ENCODE data around the gene ZNF691. TPM values are rescaled to one million over a fixed set of nuclear protein-coding genes. Genes with fewer than 3 reads are reported as not detected.
"Not testable (repeated sequence)": the region's sequence is repeated elsewhere in the genome, so short reads cannot be mapped to it uniquely, and the experiment has no call there.

The ZNF691 gene
- total RNA-seq, 1 donor from 2014 or later: 5.3 TPM

DNA sequence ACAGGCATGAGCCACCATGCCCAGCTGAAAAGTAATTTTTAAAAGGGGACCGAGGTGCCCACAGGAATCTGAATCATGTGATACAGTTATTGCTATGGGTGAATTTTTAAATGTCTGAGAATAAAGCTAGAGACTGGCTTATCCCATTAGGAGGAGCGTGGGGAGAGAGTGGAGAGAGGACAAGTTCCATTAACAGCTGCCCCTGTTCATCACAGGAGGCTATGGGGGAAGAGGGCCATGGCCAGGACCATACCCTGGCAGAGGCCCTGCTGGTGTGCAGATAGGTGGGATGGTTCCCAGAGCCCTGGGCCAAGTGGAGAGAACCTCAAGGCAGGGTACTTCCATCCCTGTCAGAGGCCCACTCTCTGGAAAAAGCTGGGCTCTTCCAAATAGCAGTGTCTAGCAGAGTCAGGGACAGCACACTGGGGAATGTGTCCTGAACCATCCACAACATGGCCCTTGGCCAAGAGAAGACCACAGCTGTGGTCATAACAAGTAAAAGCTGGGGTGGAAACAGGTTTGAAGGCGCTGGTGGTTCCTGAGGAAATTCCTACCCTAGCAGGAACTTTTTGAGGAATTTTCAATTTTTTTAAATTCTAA, 13.7 kb upstream of the ZNF691 start:
- DNase-seq (ENCODE audit: low read depth in 2 of 2): no peak

GRCh38 chr1:42833981-42834380, 12.4 kb upstream of the ZNF691 start:
- DNase-seq (ENCODE audit: low read depth in 2 of 2): no peak

DNA sequence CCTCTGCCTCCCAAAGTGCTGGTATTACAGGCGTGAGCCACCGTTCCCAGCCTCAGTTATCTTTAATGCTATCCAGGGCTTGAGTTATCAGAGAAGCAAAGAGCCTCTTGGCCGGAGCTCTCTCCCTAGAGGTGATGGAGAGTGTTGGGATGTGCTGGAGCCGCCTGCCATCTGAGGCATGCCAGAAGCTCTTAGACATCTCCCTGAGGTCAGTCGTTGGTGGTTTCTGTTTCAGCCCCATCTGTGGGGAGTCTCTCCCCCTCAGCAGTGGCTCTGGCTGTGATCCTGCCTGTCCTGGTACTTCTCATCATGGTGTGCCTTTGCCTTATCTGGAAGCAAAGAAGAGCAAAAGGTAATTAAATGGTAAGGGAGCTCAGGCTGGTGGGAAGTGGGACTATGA, 11.6 kb upstream of the ZNF691 start:
- DNase-seq (ENCODE audit: low read depth in 2 of 2): no peak

DNA sequence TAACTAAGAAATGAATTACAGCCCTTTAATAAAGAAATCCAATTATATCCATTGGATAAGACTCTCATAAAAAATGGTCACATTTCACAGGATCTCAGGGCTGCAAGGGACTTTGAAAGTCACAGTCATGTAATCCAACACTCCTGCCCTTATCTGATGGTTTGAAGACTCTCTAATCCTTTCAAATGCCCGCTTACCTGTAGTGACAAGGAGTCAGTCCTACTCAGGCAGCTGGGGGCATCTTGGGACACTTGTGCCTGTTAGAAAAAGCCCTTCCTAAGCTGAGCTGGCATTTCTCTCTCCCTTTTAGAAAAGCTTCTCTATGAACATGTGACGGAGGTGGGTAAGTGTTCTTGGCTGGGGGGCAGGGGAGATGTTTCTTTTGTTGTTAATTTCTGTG, 11.0 kb upstream of the ZNF691 start:
- DNase-seq (ENCODE audit: low read depth in 2 of 2): no peak

DNA sequence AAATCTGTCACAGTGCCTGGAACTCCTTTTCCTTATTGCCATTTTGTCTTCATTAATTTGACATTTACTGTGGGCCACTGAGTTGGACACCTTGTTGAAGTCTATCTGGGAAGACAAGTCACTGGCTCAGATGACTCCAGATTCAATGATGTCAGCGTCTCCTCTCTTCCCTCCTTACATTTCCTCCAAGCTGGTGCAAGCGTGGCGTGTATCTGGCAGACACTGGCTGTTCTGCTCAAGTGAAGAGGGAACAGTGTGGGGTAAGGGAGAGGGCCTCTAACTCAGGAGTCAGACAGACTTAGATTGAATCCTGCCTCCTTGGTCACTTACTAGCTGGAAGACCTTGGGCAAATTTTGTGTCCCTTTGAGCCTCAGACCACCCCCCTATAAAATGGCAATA, 8.7 kb upstream of the ZNF691 start:
- DNase-seq (ENCODE audit: low read depth in 2 of 2): no peak

DNA sequence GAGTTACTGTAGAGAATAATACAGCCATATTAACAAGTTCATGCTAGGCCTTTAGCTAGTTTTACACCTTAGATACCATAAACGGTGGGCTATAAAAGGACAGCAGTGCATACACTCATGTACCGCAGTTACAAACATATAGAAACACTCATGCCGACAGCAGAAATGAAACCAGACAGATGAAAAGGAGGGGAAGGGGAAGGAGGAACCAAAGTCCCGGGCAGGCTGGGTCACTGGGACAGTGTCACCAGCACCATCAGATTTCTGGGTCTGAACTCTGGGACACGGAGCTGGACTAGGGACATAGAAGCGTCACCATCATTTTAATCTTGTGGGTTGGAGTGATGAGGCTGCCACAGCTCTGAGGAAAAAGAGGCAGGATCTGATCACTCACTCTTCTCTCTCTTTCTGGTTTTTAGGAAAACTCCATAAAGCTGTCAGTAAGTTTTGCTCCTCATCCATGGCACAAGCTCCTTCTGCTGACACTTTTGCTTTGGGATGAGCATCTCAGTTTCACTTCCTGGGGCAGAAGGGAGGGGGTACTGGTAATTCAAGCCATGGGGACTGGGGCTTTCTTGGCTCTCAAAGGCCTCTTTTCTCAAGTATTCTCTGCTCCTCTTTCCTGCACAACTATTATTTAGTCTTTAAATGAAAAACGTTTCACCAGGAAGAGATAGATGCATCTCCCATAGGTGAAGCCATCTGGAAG, 7.8 kb upstream of the ZNF691 start:
- DNase-seq (ENCODE audit: low read depth in 2 of 2): no peak

DNA sequence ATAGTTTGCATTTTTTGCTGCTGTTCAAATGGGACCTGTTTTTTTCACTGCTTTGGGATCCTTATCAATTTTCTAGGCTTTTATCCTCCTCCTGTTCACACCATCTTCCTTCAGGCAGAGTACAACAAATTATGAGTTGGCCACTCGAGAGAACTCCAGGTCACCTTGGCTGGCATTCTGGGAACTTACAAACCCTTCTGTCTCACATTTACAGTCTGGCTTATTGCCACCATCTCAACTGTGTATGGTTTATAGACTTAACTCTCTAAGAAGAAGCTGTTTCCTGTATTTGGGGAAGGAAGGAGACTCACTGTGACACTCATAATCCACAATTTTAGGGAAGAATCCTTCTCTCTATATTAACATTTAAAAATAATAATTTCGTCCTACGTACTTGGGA, 5.4 kb upstream of the ZNF691 start:
- DNase-seq (ENCODE audit: low read depth in 2 of 2): no peak

- DNase-seq (ENCODE audit: low read depth in 2 of 2): no peak
Measured at GRCh38 chr1:42841440-42842147, 4.8 kb upstream of the ZNF691 start.

DNA sequence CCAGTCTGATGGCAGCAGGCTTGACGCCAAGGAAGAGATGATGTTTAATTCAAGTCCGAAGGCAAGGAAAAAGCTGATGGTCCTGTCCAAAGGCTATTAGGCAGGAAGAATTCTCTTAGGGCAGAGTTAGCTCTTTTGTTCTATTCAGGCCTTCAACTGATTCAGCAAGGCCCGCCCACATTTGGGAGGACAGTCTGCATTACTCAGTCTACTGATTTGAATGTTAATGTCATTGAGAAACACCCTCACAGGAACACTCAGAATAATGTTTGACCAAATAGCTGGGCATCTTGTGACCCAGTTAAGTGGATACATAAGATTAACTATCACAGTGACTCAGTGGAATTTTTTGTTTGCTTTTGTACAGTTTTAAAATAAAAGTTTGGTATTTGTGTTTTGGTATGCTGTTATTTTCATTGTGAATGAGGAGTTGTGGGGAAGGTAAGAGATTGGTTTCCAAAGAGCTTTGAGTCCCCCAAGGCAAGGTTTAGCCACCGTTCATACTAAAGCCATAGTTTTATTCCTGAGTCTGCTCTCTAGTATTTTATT, 1.7 kb upstream of the ZNF691 start:
- DNase-seq (ENCODE audit: low read depth in 2 of 2): no peak

DNA sequence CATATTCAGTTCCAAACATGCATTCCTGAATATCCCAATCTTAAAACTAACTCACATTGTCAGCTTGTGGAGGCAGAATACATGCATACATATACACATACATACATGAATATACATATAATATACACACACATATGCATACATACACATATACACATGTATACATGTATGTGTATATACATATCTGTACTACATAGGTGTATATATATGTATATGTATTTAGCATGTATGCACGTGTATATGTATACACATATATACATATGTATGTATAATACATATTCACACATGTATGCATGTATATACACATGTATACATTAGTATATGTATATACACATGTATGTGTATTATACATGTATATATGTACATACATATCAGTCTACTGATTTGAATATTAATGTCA, 1.2 kb upstream of the ZNF691 start:
- DNase-seq (ENCODE audit: low read depth in 2 of 2): no peak

DNA sequence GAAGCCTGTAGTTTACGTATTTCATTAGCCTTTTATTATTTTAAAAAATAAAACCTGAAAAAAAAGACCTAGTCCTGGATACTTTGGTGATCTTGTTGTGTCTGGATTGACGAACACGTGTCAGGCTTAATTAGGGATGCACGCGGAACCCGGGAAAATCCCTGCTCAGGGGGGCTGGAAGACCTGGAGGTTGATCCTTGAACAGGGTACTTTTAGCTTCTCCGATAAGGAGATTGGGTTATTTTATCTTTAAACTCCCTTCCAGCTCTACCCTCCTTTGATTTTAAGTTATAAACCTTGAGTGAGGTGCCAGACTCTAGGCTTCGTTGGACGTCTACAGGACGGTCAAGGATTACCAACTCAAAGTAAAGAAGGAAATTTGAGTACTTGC, 552 bp upstream of the ZNF691 start:
- no peak for DNase-seq (ENCODE audit: low read depth in 2 of 2)

DNA sequence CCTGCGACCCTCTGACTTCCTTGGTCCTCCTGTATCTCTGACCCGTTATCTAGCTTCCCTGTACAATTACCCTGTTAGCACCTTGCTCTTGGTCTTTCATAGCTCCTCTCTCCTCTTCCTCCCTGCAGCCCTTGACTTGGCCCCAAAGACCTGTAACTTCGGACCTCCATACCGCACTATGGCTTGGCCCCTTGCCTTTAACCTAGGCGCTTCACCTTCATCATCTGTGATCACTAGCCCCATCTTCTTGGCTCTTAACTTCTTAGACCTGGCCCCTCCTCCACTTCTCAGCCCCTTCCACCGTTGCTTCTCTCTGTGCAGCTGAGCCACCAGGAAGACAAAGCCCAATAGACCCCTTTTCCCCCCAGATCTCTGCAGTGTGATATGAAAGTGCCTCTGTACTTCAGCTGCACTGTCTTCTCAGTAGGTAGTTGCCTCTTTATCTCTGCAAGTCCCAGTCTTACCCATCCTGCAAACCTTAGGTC, 740 bp downstream of the ZNF691 start:
- no peak for DNase-seq (ENCODE audit: low read depth in 2 of 2)

- DNase-seq (ENCODE audit: low read depth in 2 of 2): no peak
Measured at GRCh38 chr1:42847721-42848460, 1.5 kb downstream of the ZNF691 start.

DNA sequence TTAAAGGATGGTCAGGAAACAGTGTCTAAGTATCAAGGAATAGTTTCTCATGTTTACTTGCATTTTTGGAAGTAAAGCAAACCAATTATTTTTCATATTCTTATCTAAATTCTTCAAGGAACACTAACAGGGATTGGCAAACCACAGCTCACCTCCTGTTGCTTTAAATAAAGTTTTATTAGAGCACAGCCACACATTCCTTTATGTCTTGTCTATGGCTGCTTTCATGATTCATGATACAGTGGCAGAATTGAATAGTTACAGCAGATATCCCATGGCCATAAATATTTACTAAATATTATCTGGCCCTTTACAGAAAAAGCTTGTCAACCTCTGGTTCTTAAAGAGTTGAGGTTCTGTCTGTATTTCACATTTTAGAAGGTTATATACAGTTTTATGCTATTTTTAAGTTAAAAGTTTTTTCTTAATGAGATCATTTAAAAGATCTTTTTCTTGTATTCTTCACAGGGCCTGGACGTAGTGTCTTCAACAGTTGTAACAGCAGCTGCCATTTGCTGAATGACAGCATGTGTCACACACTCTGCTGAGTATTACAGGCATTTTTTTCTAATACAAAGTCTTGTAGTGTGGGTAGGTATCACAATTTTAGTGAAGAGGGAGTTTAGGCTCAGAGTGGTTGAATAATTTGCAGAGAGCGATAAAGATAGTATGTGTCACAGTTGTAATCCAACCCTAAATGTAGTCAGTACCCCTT, 2.6 kb downstream of the ZNF691 start:
- no peak for DNase-seq (ENCODE audit: low read depth in 2 of 2)

DNA sequence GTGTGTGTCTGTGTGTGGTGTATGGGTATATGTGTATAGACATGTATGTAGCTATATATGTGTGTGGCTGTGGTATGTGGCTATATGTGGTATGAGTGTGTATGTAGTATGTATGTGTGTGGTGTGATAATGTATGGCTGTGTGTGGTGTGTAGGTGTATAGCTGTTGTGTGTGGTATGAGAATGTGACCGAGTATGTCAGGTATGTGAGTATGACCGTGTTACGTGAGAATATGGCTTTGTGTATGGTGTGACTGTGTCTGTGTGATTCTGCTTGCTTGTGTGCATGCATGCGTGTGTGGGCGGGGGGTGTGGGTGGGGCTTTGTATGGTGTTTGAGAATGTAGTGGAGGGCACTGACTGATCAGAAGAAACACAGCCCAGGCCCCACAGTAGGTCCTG, 3.5 kb downstream of the ZNF691 start:
- DNase-seq (ENCODE audit: low read depth in 2 of 2): no peak

- no peak for DNase-seq (ENCODE audit: low read depth in 2 of 2)
Measured at GRCh38 chr1:42851420-42851819, 5.0 kb downstream of the ZNF691 start.

- DNase-seq (ENCODE audit: low read depth in 2 of 2): no peak
Measured at GRCh38 chr1:42851960-42852607, 5.7 kb downstream of the ZNF691 start.

DNA sequence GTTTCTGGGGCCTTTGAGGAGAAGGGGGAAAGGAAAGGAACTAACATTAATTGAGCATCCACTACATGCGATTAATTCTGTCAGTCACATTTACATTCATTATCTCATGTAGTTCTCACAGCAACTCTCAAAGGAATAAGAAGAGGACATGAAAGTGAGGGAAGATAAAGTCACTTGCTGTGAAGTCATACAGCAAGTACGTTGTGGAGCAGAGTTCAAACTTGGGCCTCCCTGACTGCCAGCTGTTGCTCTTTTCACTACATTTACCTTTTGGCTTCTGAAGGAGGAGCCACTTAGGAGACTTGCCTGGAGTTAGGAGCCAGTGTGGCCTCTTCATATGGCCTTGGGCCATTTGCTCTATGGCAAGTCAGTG, 6.2 kb downstream of the ZNF691 start:
- no peak for DNase-seq (ENCODE audit: low read depth in 2 of 2)

DNA sequence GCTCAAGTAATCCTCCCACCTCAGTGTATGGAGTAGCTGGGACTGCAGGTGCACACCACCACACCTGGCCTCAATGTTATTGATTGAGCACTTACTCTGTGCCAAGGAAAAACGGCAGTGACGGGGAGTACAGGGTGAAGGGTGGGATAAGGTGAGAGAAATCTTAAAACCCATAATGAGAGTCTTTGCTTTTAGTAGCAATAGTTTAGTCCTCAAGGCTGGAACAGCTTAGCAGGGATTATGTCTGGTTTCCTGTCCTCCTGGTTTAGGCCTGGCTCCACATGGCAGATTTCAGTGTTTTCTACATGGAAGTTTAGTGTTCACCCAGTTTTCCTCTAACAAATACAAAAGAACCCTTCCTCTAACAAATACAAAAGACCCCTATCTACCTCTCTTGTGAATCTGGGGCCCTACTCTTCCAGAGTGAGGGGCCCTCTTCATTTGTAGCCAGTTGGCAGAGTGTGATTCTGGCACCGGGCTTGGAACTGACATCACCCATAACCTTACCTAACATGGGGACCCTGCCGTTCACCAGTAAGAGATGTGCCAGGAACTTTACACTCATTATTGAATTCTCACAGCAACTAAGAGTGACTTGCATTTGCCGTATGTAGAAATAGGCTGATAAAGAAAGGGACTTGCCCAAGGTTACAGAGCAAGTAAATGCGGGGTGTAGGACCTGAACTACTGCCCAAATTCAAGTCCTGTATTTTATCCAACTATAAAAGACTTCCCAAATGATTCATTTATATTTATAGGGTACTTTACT, 6.9 kb downstream of the ZNF691 start:
- no peak for DNase-seq (ENCODE audit: low read depth in 2 of 2)

GRCh38 chr1:42856554-42856953, 10.1 kb downstream of the ZNF691 start:
- not testable (repeated sequence) for DNase-seq (ENCODE audit: low read depth in 2 of 2)
